HEK293 (cell line): ENCODE data around the gene COL18A1.
A peak's percentile ranks its signal among the peaks of the same experiment; 100 is the strongest.

Experiments used
- CTCF ChIA-PET: fragments of 350-600 bp; formaldehyde crosslinking; extraction: SDS; loops from one replicate; lab custom pipeline; 2021; ENCODE audit warnings: antibody characterized with exemption; lab: Yijun Ruan, JAX
- POLR2A ChIA-PET: fragments of 300-600 bp; formaldehyde crosslinking; extraction: SDS; loops from one replicate; lab custom pipeline; 2020; ENCODE audit warnings: antibody characterized with exemption, inconsistent platforms; lab: Yijun Ruan, JAX
- H3K27ac ChIP-seq: fragments of 200-500 bp; sonication (Bioruptor generic); 2 replicates; pipeline ENCODE4 v1.5.1; 2014; ENCODE audit warnings: low read depth, low read length, control low read depth, inconsistent platforms; ENCODE audit errors: extremely low read depth
- H3K36me3 ChIP-seq, 2 experiments: fragments of 200-500 bp in 1 of 2; sonication (Bioruptor generic) in 1 of 2; 1 replicate in 1 of 2; 2 replicates in 1 of 2; pipeline ENCODE4 v1.5.1; 2014 to 2017; ENCODE audit warnings: inconsistent platforms in 2 of 2, low read length in 2 of 2; ENCODE audit not compliant: control insufficient read depth in 2 of 2, insufficient read depth in 1 of 2
- H3K4me1 ChIP-seq: fragments of 200-500 bp; sonication (Bioruptor generic); 2 replicates; pipeline ENCODE4 v1.5.1; 2014; ENCODE audit warnings: mild to moderate bottlenecking, low read length, inconsistent platforms; ENCODE audit not compliant: control insufficient read depth, insufficient read depth
- H3K4me3 ChIP-seq: 2 replicates; pipeline ENCODE4 v1.5.1; 2011; ENCODE audit warnings: low read depth, mild to moderate bottlenecking, control low read depth, low read length, moderate library complexity
- H3K9me3 ChIP-seq: fragments of 200-500 bp; sonication (Bioruptor generic); 2 replicates; pipeline ENCODE4 v1.5.1; 2014; ENCODE audit warnings: low read depth, low read length, inconsistent platforms; ENCODE audit not compliant: control insufficient read depth, insufficient read depth
- KLF10 ChIP-seq: fragments of 450-650 bp; IDR thresholded peaks from 2 replicates; pipeline ENCODE4 v1.5.1; 2018; ENCODE audit warnings: missing biosample characterization, mild to moderate bottlenecking, missing genetic modification characterization
- KLF9 ChIP-seq: fragments of 450-650 bp; formaldehyde crosslinking; IDR thresholded peaks from 2 replicates; pipeline ENCODE4 v1.5.1; 2016; ENCODE audit warnings: missing biosample characterization, missing genetic modification characterization, low read depth
- ZBTB21 ChIP-seq: fragments of 450-650 bp; formaldehyde crosslinking; IDR thresholded peaks from 2 replicates; pipeline ENCODE4 v1.5.1; 2017; ENCODE audit warnings: missing biosample characterization, missing genetic modification characterization
- ZEB2 ChIP-seq: fragments of 450-650 bp; formaldehyde crosslinking; IDR thresholded peaks from 2 replicates; pipeline ENCODE4 v1.5.1; 2016; ENCODE audit warnings: missing biosample characterization, missing genetic modification characterization
- ZFHX2 ChIP-seq: fragments of 450-650 bp; formaldehyde crosslinking; conservative IDR thresholded peaks from 2 replicates; pipeline ENCODE4 v1.5.1; 2016; ENCODE audit warnings: missing biosample characterization, missing genetic modification characterization
- ZNF10 ChIP-seq: fragments of 450-650 bp; formaldehyde crosslinking; IDR thresholded peaks from 2 replicates; pipeline ENCODE4 v1.5.1; 2017; ENCODE audit warnings: missing biosample characterization, missing genetic modification characterization
- ZNF146 ChIP-seq: fragments of 450-650 bp; formaldehyde crosslinking; IDR thresholded peaks from 2 replicates; pipeline ENCODE4 v1.5.1; 2016; ENCODE audit warnings: missing biosample characterization, missing genetic modification characterization
- ZNF148 ChIP-seq: fragments of 450-650 bp; formaldehyde crosslinking; IDR thresholded peaks from 2 replicates; pipeline ENCODE4 v1.5.0; 2017; ENCODE audit warnings: missing biosample characterization, missing genetic modification characterization, borderline replicate concordance
- ZNF184 ChIP-seq: fragments of 450-650 bp; IDR thresholded peaks from 2 replicates; pipeline ENCODE4 v1.5.1; 2018; ENCODE audit warnings: missing biosample characterization, mild to moderate bottlenecking, missing genetic modification characterization
- ZNF214 ChIP-seq: fragments of 450-650 bp; formaldehyde crosslinking; IDR thresholded peaks from 2 replicates; pipeline ENCODE4 v1.5.1; 2017; ENCODE audit warnings: missing biosample characterization, mild to moderate bottlenecking, missing genetic modification characterization, borderline replicate concordance
- ZNF473 ChIP-seq: fragments of 450-650 bp; formaldehyde crosslinking; IDR thresholded peaks from 2 replicates; pipeline ENCODE4 v1.5.1; 2017; ENCODE audit warnings: missing biosample characterization, missing genetic modification characterization
- ZNF596 ChIP-seq: fragments of 450-650 bp; IDR thresholded peaks from 2 replicates; pipeline ENCODE4 v1.5.0; 2018; ENCODE audit warnings: missing biosample characterization, mild to moderate bottlenecking, missing genetic modification characterization, moderate library complexity
- ZNF664 ChIP-seq: fragments of 450-650 bp; formaldehyde crosslinking; IDR thresholded peaks from 2 replicates; pipeline ENCODE4 v1.5.1; 2016; ENCODE audit warnings: missing biosample characterization, missing genetic modification characterization
- ZNF692 ChIP-seq: fragments of 450-650 bp; formaldehyde crosslinking; IDR thresholded peaks from 2 replicates; pipeline ENCODE4 v1.5.1; 2016; ENCODE audit warnings: missing biosample characterization, missing genetic modification characterization
- TF ChIP-seq, protein P1 (sequence below): fragments of 450-650 bp; formaldehyde crosslinking; IDR thresholded peaks from 2 replicates; pipeline ENCODE4 v1.5.1; 2017; ENCODE audit warnings: missing biosample characterization, missing genetic modification characterization
- TF ChIP-seq, protein P2 (sequence below): fragments of 450-650 bp; formaldehyde crosslinking; IDR thresholded peaks from 2 replicates; pipeline ENCODE4 v1.5.1; 2016; ENCODE audit warnings: missing biosample characterization, missing genetic modification characterization
- TF ChIP-seq, protein P3 (sequence below): fragments of 450-650 bp; formaldehyde crosslinking; IDR thresholded peaks from 2 replicates; pipeline ENCODE4 v1.5.1; 2016; ENCODE audit warnings: missing biosample characterization, missing genetic modification characterization

COL18A1 gene

GRCh38 chr21:45427331-45428271 lies 22.6 kb downstream of the COL18A1 start (continued):
- TF ChIP-seq, protein P1, sequence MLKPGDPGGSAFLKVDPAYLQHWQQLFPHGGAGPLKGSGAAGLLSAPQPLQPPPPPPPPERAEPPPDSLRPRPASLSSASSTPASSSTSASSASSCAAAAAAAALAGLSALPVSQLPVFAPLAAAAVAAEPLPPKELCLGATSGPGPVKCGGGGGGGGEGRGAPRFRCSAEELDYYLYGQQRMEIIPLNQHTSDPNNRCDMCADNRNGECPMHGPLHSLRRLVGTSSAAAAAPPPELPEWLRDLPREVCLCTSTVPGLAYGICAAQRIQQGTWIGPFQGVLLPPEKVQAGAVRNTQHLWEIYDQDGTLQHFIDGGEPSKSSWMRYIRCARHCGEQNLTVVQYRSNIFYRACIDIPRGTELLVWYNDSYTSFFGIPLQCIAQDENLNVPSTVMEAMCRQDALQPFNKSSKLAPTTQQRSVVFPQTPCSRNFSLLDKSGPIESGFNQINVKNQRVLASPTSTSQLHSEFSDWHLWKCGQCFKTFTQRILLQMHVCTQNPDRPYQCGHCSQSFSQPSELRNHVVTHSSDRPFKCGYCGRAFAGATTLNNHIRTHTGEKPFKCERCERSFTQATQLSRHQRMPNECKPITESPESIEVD (tag by site-specific recombination): no peak
- no peak for TF ChIP-seq ZNF596 (tag by site-specific recombination)
- no peak for TF ChIP-seq ZNF473 (tag by site-specific recombination)
- peak; percentile 65; the same call in 1 of the 2 replicates for TF ChIP-seq KLF10 (tag by site-specific recombination)
- no peak for TF ChIP-seq ZNF148 (tag by site-specific recombination)
- TF ChIP-seq ZEB2 (tag by site-specific recombination): 0 out of 2 replicates have a peak, but pooled peaks have one; percentile 31
- TF ChIP-seq, protein P2, sequence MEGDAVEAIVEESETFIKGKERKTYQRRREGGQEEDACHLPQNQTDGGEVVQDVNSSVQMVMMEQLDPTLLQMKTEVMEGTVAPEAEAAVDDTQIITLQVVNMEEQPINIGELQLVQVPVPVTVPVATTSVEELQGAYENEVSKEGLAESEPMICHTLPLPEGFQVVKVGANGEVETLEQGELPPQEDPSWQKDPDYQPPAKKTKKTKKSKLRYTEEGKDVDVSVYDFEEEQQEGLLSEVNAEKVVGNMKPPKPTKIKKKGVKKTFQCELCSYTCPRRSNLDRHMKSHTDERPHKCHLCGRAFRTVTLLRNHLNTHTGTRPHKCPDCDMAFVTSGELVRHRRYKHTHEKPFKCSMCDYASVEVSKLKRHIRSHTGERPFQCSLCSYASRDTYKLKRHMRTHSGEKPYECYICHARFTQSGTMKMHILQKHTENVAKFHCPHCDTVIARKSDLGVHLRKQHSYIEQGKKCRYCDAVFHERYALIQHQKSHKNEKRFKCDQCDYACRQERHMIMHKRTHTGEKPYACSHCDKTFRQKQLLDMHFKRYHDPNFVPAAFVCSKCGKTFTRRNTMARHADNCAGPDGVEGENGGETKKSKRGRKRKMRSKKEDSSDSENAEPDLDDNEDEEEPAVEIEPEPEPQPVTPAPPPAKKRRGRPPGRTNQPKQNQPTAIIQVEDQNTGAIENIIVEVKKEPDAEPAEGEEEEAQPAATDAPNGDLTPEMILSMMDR: no peak
- TF ChIP-seq ZNF692 (tag by site-specific recombination): peak; percentile 21; the same call in 1 of the 2 replicates
- peak; percentile 26; the same call in 1 of the 2 replicates for TF ChIP-seq ZFHX2 (tag by site-specific recombination)
- TF ChIP-seq, protein P3, sequence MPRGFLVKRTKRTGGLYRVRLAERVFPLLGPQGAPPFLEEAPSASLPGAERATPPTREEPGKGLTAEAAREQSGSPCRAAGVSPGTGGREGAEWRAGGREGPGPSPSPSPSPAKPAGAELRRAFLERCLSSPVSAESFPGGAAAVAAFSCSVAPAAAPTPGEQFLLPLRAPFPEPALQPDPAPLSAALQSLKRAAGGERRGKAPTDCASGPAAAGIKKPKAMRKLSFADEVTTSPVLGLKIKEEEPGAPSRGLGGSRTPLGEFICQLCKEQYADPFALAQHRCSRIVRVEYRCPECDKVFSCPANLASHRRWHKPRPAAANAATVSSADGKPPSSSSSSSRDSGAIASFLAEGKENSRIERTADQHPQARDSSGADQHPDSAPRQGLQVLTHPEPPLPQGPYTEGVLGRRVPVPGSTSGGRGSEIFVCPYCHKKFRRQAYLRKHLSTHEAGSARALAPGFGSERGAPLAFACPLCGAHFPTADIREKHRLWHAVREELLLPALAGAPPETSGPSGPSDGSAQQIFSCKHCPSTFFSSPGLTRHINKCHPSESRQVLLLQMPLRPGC: peak; percentile 72
- TF ChIP-seq ZNF10 (tag by site-specific recombination): peak; percentile 91
- TF ChIP-seq ZBTB21: 0 out of 2 replicates have a peak, but pooled peaks have one; percentile 29

- ChIA-PET POLR2A (no interaction called here), CTCF (interaction anchor here (1.0 to 2.4 kb wide), 3 partner anchors 12 to 288 kb away, joined by 3 to 11 read pairs (median 10); no protein-coding TSS in a partner anchor)
Observed at GRCh38 chr21:45428534-45428933, 23.6 kb downstream of the COL18A1 start.

More at GRCh38 chr21:45428534-45428933, 23.6 kb downstream of the COL18A1 start:
- H3K27ac ChIP-seq: no peak overlapping the region
- 0 out of 2 replicates have a peak, but pooled peaks cover 6% of the 10 kb centered on the region for H3K4me1 ChIP-seq
- TF ChIP-seq ZNF184 (no peak), ZNF146 (tag by site-specific recombination) (peak; percentile 99), ZNF214 (tag by site-specific recombination) (no peak), ZNF664 (no peak), KLF9 (tag by site-specific recombination) (no peak)
- no peak overlapping the region for H3K4me3 ChIP-seq
- H3K36me3 ChIP-seq: no peaks in the 10 kb centered on the region
- no peaks in the 10 kb centered on the region for H3K9me3 ChIP-seq
